ENCODE measurements around the gene PRDM16.

PRDM16 gene

DNA sequence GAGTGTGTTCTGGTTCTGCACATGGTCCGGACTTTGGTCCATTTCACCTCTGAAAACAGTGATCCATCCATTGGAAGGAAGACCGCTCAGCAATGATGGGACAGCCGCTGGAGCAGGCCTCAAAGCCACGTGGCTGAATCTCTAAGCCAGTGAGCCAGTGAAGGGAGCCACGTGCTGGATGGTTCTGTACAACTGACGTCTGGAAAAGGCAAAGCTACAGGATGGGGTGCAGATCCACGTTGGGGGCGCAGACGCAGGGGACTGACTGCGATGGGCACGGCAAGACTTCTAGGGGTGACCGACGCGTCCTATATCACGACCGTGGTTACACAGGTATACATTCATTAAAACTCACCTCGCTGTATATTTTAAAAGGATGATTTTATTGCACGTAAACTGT is 375.3 kb downstream of the PRDM16 start:
- no peak for DNase-seq

- no peak for DNase-seq
Observed at GRCh38 chr1:3444736-3445135, 375.7 kb downstream of the PRDM16 start.

- no peak for DNase-seq
Observed at GRCh38 chr1:3450202-3450863, 381.3 kb downstream of the PRDM16 start.

DNA sequence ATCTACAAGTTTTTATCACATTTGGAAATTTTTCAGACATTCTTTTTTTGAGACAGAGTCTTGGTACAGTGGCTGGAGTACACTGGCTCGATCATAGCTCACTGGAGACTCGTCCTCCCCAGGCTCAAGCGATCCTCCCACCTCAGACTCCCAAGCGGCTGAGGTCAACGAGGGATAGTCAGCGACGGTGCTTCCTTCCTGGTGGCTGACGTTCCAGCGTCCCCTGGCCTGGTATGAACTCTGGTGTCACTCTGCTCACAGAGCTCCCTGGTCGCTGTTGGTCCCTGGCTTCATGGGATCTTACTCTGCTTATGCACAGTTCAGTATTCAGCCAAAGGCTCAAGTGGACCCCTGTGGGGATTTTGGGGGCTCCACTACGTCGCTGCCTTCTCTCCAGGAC is 382.0 kb downstream of the PRDM16 start:
- DNase-seq: no peak

DNA sequence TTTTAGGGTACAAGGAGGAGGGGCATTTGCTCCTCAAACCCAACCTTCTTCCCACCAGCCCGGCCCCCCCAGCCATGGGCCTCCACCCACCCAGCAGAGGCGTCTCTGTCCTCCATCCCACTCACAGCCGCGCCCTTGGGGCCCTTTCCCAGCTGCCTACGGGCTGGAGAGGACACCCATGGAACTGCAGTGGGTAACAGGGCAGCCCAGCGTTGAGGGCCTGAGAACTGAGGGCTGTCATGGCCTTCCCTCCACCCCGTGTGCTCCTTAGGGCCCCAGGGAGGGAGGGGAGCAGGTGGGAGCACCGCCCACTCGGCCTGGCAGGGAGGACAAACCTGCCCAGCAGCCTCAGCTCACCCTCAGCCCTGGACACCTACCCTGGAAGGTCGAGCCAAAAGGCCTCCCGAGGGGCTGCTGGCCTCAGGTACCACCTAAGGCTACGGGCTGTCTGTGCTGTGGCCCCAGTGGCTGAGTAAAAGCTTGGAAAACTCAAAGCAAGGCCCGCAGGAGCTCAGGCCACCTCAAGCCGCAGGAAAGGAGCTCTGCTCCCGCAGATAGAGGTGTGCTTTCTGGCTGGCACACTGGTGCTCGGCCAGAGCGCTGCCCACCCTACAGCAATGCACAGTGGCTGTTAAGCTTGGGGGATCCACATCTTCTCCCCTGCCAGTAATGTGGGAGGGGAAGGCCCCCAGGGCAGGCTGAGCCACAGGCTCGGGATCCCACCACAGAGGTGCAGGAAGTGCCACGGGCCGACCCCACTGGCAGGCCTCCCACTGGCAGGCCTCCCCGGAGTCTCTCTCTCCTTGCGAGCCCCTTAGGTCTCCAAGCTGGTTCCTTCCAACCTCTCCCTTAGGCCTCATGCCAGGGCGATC is 383.2 kb downstream of the PRDM16 start:
- DNase-seq: no peak

GRCh38 chr1:3452866-3453175 is 383.8 kb downstream of the PRDM16 start:
- DNase-seq: no peak

GRCh38 chr1:3453203-3453761 is 384.3 kb downstream of the PRDM16 start:
- DNase-seq: peak in 1 of 2 experiments; percentile 3

GRCh38 chr1:3453891-3454810 is 385.1 kb downstream of the PRDM16 start, which contains the start of gene ARHGEF16:
Gene ARHGEF16 (plus strand): TSS chr1:3454665. CDS start chr1:3463085, 8,420 bp downstream.
- DNase-seq: no peak

DNA sequence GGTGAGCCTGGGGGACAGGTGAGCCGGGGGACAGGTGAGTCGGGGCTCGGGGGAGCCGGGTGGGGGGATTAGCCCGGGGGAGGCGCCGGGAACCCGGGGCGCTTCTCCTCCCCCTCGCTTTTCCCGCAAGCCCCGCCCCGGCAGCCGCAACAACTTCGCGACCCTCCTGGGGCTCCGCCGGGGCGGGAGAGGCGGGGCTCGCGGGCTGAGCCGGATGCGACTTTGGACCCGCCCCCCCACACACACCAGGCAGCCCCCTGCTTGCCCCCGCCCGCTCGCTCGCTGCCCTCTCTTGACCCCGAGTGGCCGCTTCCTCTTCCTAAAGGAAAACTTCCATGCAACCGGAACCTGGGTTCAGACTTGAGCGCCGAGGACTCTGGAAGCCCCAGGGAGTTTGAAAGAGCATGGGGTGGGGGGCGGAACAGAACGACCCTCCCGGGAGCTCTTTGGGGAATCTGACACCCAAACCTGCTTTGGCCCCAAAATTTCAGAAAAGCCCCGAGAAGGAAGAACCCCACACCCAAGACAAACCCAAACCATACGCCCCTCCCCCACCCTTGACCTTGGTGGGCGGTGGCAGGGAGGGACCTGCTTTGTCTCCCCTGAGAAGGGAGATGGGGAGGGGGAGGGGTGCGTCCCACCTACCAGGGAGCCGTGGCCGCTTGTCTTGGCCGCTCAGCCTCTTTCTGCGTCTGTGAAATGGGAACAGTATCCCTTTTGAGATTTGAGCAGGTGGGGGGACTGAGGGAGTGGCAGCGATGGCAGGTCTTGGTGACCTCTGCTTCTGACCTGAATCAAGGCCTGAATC is 386.0 kb downstream of the PRDM16 start:
- DNase-seq: no peak

DNA sequence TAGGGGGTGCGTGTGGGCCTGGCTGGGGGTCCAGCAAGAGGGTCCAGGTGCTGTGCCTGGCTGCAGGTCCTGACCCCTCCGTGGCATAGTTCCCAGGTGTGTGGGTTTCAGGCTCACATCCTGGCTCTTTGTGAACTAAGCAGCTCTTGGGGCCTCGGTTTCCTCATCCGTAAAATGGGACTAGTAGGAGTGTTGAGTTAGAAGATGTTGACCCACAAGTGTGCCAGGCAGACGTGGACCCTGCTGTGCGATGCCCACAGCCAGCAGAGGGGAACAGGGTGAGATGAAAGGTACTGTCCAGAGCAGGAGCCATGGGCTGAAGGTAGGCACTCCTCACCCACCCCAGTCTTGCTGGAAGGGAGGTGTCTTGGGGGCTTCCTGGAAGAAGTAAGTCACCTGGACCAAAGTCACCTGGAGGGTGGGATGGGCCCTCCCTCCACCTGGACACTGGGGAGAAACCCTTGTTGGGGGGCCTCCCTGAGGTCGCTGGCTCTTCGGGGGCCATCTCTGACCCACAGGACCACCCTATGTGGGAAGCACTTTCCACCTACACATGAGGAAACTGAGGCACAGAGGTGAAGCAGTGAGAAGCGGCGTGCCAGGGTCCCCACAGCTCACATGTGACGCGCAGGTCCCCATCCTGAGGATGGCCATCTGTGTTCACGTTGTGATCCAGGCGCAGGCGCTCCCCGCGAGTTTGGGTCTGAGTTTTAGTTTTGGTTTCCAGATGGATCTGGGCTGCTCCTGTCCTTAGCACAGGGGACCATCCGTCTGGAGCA is 386.9 kb downstream of the PRDM16 start:
- no peak for DNase-seq

DNA sequence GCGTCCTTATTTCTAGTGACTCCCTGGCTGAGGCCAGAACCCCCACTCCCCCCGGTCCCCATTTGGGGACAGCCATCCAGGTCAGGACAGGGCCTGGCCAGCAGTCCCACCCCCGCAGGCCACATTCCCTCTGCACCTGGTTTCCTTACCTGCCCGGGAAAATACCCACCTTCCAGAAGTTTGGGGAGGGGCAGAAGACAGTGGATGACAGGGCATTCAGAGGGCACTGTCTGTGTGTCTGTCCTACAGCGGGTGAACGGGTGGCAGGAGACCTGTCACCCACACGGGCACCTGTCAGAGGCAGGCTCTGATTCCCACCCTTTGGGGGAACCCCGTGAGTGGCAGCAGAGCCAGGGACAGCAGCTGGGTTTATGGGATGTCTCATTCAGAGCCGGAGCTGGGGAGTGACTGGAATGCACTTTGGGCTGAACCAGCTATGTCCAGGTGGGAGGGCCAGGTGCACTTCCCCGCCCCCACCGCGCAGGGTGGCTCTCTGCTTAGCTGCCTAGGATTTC is 387.5 kb downstream of the PRDM16 start:
- no peak for DNase-seq

- DNase-seq: no peak
Observed at GRCh38 chr1:3456964-3457909, 388.2 kb downstream of the PRDM16 start.

GRCh38 chr1:3457910-3458883 is 389.2 kb downstream of the PRDM16 start:
- no peak for DNase-seq

DNA sequence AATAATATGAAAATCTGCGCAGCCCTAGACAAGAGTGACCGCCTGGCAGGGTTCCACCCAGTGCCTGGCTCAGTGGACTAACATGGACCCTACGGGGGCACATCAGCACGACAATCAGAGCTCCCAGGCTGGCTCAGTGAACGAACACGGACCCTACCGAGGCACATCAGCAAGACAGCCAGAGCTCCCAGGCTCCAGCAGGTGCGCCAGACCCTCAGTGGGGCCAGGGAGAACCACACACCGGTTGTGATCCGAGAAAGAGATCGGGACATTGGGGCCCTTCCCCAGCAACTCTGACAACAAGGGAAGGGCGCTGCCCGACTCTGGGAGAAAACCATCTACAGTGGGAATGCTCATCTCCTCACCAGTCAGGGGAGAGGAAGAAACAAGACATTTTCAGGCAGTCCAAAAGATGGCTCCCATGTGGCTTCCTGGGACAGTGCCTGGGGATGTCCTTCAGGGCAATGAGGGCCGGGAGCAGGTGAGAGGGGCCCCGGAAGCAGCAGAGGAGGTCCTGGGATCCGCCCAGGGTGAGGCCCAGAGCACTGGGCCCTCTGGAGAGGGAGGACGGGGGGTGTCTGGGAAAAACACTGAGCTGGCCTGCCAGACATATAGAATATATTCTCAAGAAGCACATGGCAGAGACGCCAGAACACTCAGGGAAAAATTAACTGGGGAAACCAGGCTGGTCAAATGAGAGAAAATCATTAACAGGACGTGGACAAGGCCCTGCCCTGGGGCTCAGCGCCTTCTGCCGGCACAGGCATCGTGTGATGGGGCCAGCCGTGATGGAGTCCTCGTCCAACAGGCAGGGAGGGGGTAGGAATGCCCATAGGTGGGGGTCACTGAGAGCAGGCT is 390.3 kb downstream of the PRDM16 start:
- DNase-seq: no peak

DNA sequence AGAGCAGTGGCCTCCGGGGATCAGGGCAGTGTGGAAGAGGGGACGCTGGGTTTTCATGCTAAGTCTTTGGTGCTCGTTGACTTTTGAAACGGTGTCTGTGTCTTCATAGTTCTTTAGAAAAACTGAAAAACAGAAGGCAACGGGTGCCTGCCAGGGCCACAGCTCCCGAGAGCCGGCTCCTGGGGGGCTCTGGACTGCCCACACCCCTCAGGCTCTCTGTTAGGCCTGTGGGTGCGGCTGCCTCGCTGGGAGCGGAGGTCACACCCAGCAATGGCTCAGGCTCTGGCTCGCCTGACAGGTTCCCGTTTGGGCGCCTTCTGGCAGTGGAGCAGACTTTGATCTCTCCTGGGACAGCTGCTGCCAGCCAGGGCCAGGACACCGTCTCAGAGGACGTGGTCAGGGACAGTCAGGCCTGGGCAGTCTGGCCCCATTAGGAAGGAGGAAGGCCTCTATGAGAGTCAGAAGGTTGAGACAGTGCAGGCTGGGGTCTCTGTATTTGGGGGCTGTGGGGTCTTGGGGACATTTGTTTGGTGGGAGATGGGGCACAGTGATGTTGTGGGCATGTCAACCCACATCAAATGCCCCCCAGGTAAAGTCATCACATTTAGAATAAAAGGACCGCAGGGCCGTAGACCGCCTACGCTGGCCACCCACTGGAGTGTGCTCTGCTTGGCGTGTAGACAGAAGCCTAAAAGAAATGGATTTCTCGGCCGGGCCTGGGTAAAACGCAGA is 391.1 kb downstream of the PRDM16 start:
- no peak for DNase-seq

GRCh38 chr1:3460672-3461131 is 391.7 kb downstream of the PRDM16 start:
- no peak for DNase-seq
